Measurements from ENCODE around the gene CYTH4.

The CYTH4 gene

DNA sequence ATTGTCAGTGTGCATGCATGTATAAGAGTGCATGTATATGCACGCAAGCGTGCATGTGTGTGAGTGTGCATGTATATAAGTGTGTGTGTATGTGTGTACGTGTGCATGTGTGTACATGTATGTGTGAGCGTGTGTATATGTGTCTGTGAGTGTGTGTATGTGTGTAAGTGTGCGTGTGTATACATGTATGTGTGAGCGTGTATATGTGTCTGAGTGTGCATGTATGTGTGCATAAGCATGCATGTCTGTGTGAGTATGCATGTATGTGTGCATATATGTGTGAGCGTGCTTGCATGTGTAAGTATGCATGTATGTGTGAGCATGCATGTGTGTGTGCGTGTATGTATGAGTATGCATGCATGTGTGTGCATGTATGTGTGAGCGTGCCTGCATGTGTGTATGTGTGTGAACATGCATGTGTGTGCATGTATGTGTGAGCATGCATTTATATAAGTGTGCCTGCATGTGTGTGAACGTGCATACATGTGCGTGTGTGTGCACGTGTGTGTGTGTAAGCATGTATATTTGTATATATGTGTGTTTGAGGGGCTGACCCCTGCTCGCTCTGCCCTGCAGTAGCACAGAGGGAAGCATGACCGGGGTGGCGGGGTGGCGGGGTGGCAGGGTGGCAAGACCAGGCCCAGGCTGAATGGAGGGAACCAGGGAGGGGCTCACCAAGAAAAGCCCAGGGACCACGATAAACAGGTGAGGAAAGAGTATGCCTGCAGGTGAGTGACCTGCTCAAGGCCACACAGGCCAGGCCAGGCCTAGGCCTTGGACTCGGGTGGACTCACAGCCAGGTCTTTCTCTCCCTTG is 26.3 kb downstream of the CYTH4 start:
- Histone ChIP-seq H3K9ac (ENCODE audit: insufficient read length, low read depth) (no peak overlapping the region), H3K36me3 (ENCODE audit: insufficient read depth, insufficient read length, low read length) (no peaks in the 10 kb centered on the region), H3K4me3 (ENCODE audit: insufficient read length, low read depth) (no peak overlapping the region), H3K4me1 (ENCODE audit: insufficient read depth, insufficient read length) (peaks cover 25% of the 10 kb centered on the region), H3K9me3 (ENCODE audit: insufficient read depth, low read length) (no peaks in the 10 kb centered on the region), H3K27me3 (ENCODE audit: insufficient read depth, insufficient read length) (no peaks in the 10 kb centered on the region)
- no peak for DNase-seq (ENCODE audit: low read depth, low spot score)
- no peak for TF ChIP-seq YY1 (IDR thresholded peaks at IDR 0.05; ENCODE audit: insufficient read depth, insufficient read length)
- no peak for TF ChIP-seq SUZ12 (IDR thresholded peaks at IDR 0.05; ENCODE audit: extremely low read depth, insufficient read depth, insufficient read length)
- TF ChIP-seq ZNF274 (IDR thresholded peaks at IDR 0.05; ENCODE audit: low read depth, low read length): no peak

DNA sequence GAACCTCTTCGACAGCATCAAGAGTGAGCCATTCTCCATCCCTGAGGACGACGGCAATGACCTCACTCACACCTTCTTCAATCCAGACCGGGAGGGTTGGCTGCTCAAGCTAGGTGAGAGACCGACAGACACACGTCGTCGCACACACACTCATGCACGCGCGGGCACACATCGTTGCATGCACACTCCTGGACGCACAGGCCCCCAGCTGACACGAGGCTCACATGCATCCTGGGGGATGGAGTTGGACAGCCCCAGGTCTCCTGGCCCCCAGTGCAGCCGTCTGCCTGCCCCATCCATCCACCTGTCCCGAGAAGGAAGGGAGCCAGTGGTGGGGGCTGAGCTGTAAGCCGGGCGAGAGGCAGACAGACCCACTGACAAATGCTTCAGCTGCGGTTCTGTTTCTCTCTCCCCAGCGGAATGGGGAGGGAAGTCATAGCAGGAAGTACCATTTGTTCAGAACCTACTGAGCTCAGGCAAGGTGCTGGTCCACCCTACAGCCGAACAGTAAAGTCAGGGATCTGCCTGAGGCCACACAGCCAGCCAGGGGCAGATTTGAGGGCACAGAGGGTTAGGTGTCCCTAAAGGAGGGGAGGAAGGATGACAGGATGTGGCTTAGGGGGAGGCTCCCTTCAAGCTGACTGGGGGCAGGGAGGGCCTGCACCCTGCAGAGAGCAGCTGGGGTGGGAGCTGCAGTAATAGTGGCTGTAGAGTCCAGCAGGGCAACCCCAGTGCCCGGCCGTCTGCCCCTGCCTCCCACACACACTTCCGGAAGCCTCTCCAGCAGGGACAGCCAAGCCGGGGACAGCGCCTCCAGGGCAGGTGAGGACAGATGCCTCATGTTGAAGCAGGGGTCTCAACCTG is 27.1 kb downstream of the CYTH4 start:
- no peak for TF ChIP-seq SUZ12 (IDR thresholded peaks at IDR 0.05; ENCODE audit: extremely low read depth, insufficient read depth, insufficient read length)
- no peak for TF ChIP-seq YY1 (IDR thresholded peaks at IDR 0.05; ENCODE audit: insufficient read depth, insufficient read length)
- TF ChIP-seq ZNF274 (IDR thresholded peaks at IDR 0.05; ENCODE audit: low read depth, low read length): no peak
- DNase-seq (ENCODE audit: low read depth, low spot score): no peak
- Histone ChIP-seq H3K9me3 (ENCODE audit: insufficient read depth, low read length) (no peaks in the 10 kb centered on the region), H3K4me1 (ENCODE audit: insufficient read depth, insufficient read length) (peaks cover 29% of the 10 kb centered on the region), H3K36me3 (ENCODE audit: insufficient read depth, insufficient read length, low read length) (no peaks in the 10 kb centered on the region), H3K9ac (ENCODE audit: insufficient read length, low read depth) (no peak overlapping the region), H3K4me3 (ENCODE audit: insufficient read length, low read depth) (no peak overlapping the region), H3K27me3 (ENCODE audit: insufficient read depth, insufficient read length) (no peaks in the 10 kb centered on the region)

DNA sequence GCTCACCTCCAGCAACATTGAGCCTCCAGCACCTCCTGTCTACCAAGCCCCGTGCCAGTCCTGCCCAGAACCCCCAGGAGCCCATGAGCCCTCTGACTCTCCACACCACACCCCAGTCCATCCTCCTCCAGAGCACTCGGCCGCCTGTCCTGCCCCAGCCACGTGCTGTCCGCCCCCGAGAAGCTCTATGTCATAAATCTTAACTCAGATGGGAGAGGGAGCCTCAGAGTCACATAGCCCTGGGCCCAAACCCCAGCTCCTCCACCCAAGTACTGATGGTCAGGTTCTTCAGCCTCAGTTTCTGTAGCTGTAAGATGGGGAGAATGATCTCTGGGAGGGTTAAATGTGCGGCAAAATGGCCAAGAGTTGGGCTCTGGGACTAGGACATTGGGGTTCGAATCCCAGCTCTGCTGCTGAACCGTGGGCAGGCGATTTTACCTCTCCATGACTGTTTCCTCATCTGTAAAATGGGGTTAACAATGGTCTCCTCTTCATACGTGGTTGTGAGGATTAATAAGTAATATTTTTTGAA is 27.8 kb downstream of the CYTH4 start:
- no peaks in the 10 kb centered on the region for H3K27me3 ChIP-seq (ENCODE audit: insufficient read depth, insufficient read length)
- no peak for TF ChIP-seq SUZ12 (IDR thresholded peaks at IDR 0.05; ENCODE audit: extremely low read depth, insufficient read depth, insufficient read length)
- TF ChIP-seq ZNF274 (IDR thresholded peaks at IDR 0.05; ENCODE audit: low read depth, low read length): no peak
- TF ChIP-seq YY1 (IDR thresholded peaks at IDR 0.05; ENCODE audit: insufficient read depth, insufficient read length): no peak
- no peak for DNase-seq (ENCODE audit: low read depth, low spot score)
- no peaks in the 10 kb centered on the region for H3K36me3 ChIP-seq (ENCODE audit: insufficient read depth, insufficient read length, low read length)
- H3K4me1 ChIP-seq (ENCODE audit: insufficient read depth, insufficient read length): peaks cover 27% of the 10 kb centered on the region
- no peak overlapping the region for H3K9ac ChIP-seq (ENCODE audit: insufficient read length, low read depth)
- no peak overlapping the region for H3K4me3 ChIP-seq (ENCODE audit: insufficient read length, low read depth)
- no peaks in the 10 kb centered on the region for H3K9me3 ChIP-seq (ENCODE audit: insufficient read depth, low read length)

DNA sequence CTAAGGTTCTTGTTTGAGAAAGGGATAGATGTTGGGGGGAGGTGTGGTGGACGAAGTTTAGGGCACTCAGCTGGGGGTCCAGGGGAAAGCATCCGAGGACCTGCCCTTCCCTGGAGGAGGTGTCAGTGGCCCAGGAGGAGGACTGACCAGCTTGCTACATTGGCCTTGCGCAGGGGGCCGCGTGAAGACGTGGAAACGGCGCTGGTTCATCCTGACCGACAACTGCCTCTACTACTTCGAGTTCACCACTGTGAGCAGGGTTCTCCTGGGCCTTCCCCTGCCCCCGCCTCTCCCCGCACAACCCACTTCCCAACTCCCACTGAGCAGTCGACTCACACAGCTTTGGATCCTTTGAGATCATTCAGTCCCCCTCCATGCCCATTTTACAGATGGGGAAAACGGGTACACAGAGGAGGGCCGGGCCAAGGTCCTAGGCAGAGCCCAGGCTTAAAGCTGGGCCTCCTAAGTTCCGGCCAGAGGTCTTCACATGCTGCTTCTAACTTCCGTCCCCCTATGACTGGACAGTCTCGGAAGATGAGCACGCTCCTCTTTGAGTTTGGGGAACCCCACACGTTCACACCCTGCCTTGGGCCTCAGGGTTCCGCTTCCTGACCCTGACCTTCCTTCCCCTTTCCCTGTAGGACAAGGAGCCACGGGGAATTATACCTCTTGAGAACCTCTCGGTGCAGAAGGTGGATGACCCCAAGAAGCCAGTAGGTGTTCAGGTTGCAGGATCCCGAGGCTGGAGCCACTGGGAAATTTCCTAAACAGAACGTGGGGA is 28.7 kb downstream of the CYTH4 start:
- H3K36me3 ChIP-seq (ENCODE audit: insufficient read depth, insufficient read length, low read length): no peaks in the 10 kb centered on the region
- peaks cover 21% of the 10 kb centered on the region for H3K4me1 ChIP-seq (ENCODE audit: insufficient read depth, insufficient read length)
- H3K9me3 ChIP-seq (ENCODE audit: insufficient read depth, low read length): no peaks in the 10 kb centered on the region
- H3K4me3 ChIP-seq (ENCODE audit: insufficient read length, low read depth): no peak overlapping the region
- H3K9ac ChIP-seq (ENCODE audit: insufficient read length, low read depth): no peak overlapping the region
- no peak for TF ChIP-seq ZNF274 (IDR thresholded peaks at IDR 0.05; ENCODE audit: low read depth, low read length)
- TF ChIP-seq YY1 (IDR thresholded peaks at IDR 0.05; ENCODE audit: insufficient read depth, insufficient read length): no peak
- no peak for TF ChIP-seq SUZ12 (IDR thresholded peaks at IDR 0.05; ENCODE audit: extremely low read depth, insufficient read depth, insufficient read length)
- DNase-seq (ENCODE audit: low read depth, low spot score): no peak
- no peaks in the 10 kb centered on the region for H3K27me3 ChIP-seq (ENCODE audit: insufficient read depth, insufficient read length)

DNA sequence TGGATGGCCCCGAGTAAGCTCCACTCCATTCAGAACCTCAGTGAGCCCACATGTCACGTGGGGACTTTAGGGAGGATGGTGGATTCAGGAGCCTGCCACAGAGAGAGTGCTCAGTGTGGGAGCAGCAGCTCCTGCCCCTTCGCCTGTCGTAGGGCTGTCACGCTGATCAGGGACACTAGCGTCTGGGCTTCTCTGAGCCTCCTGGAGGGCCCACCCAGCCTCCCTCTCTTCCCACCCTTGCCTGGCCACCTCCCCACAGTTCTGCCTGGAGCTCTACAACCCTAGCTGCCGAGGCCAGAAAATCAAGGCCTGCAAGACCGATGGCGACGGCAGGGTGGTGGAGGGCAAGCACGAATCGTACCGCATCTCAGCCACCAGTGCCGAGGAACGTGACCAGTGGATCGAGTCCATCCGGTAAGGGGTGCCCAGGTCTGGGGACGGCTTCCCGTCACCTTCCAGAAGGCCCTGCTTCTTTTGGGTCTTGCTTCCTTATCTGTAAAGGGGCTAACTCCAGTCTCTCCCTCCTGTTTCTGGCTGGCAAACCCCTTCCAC is 29.5 kb downstream of the CYTH4 start:
- H3K9ac ChIP-seq (ENCODE audit: insufficient read length, low read depth): no peak overlapping the region
- no peaks in the 10 kb centered on the region for H3K27me3 ChIP-seq (ENCODE audit: insufficient read depth, insufficient read length)
- DNase-seq (ENCODE audit: low read depth, low spot score): no peak
- H3K9me3 ChIP-seq (ENCODE audit: insufficient read depth, low read length): no peaks in the 10 kb centered on the region
- no peaks in the 10 kb centered on the region for H3K36me3 ChIP-seq (ENCODE audit: insufficient read depth, insufficient read length, low read length)
- H3K4me3 ChIP-seq (ENCODE audit: insufficient read length, low read depth): no peak overlapping the region
- TF ChIP-seq ZNF274 (IDR thresholded peaks at IDR 0.05; ENCODE audit: low read depth, low read length) (no peak), SUZ12 (IDR thresholded peaks at IDR 0.05; ENCODE audit: extremely low read depth, insufficient read depth, insufficient read length) (no peak), YY1 (IDR thresholded peaks at IDR 0.05; ENCODE audit: insufficient read depth, insufficient read length) (no peak)
- H3K4me1 ChIP-seq (ENCODE audit: insufficient read depth, insufficient read length): peaks cover 22% of the 10 kb centered on the region

DNA sequence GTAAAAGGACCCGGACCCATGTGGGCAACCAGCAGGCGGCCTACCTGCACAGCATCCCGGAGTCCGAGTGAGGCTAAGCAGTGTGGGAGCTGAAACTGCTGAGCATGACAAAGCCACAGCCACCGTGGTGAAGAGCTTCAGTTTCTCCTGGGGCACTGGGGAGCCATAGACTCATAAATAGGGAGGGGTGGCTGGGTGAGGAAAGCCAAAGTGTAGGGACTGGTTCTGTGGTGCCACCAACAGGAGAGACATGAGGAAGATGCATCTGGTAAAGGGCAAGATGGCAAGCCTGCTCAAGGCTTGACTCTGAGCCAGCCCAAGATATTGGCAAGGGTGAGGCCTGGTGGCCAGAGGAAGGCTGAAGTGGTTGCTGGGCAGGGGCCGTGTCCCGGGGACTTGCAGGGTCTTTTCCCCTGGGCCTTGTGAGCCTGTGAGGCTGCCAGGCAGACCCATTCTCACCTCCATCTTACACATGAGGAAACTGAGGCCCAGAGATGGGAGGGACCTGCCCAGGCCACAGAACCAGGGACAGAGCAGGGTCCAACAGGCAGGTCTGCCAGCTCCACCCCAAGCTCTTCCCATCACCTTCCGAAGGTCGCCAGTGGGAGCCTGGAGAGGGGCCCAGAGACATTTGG is 30.4 kb downstream of the CYTH4 start:
- H3K36me3 ChIP-seq (ENCODE audit: insufficient read depth, insufficient read length, low read length): no peaks in the 10 kb centered on the region
- H3K4me3 ChIP-seq (ENCODE audit: insufficient read length, low read depth): no peak overlapping the region
- TF ChIP-seq YY1 (IDR thresholded peaks at IDR 0.05; ENCODE audit: insufficient read depth, insufficient read length): no peak
- TF ChIP-seq SUZ12 (IDR thresholded peaks at IDR 0.05; ENCODE audit: extremely low read depth, insufficient read depth, insufficient read length): no peak
- TF ChIP-seq ZNF274 (IDR thresholded peaks at IDR 0.05; ENCODE audit: low read depth, low read length): no peak
- no peaks in the 10 kb centered on the region for H3K27me3 ChIP-seq (ENCODE audit: insufficient read depth, insufficient read length)
- no peak overlapping the region for H3K9ac ChIP-seq (ENCODE audit: insufficient read length, low read depth)
- no peak for DNase-seq (ENCODE audit: low read depth, low spot score)
- peaks cover 22% of the 10 kb centered on the region for H3K4me1 ChIP-seq (ENCODE audit: insufficient read depth, insufficient read length)
- no peaks in the 10 kb centered on the region for H3K9me3 ChIP-seq (ENCODE audit: insufficient read depth, low read length)
